HG03045 (cell line): Measurements from ENCODE around the gene ANKLE2.

Source experiments
- ATAC-seq: cut with Tn5 transposase; IDR thresholded peaks from one replicate; pipeline ENCODE4 v1.9.1; 2021; ENCODE audit warnings: mild to moderate bottlenecking, moderate library complexity; ENCODE audit not compliant: unreplicated experiment

ANKLE2 gene

DNA sequence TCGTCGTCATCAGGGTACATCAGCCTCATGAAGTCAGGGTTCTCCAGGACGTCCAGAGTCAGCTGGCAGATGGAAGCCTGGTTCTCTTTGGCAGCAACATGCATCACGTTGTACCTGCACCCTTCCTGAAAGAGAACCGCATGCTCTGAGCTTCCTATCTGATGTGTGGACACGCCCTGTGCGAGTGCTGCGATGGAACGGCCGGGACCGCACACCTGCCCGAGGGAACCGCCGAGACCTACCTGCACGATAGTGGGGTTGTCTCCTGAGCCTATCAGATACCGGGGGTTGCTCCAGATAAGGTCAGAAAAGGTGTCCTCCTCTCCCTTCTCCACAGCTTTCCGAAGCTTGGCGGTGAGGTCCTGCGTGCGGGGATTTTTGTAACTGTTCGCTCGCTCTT lies 13.7 kb downstream of the ANKLE2 start:
- ATAC-seq, result no peak

GRCh38 chr12:132747395-132747794 lies 14.2 kb downstream of the ANKLE2 start:
- ATAC-seq, result no peak

DNA sequence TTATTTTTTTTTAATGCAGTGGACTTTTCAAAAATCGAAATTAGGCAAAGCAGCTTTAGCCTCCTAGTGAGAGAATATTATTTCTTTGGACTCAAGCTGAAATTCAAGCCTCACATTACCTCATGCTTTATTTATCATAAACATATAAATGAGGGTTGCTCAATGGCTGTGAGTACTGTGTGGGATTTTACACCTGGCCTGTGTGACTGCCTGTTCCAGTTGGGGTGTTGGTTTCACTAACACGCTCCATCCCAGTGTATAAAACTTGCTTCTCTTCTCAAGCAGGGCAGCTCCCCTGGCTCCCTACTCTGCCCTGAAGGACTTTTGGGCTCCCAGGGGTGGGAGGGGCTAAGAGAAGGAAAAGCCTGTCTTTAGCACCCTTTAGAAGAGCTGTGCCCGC lies 15.0 kb downstream of the ANKLE2 start:
- ATAC-seq, result no peak

DNA sequence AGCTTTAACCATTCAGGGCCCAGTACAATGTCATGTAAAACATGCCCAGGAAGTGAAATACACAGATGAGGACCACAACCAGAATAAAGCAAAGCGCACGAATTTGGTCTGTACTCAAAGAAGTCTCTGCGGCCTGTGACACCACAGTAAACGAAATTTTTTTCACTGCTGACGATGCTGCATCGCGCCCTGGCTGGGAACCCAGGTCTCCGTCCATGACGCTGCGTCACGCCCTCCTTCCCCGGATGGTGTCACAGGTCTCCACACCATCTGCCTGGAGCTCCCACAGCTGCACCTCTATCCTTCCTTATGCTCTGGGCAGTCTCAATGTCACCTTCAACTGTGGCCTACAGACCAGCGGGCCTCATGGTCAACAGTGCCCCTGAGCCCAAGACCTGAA lies 17.8 kb downstream of the ANKLE2 start:
- no peak for ATAC-seq

GRCh38 chr12:132741620-132742019 lies 20.0 kb downstream of the ANKLE2 start:
- no peak for ATAC-seq

GRCh38 chr12:132740652-132741051 lies 21.0 kb downstream of the ANKLE2 start:
- no peak for ATAC-seq

- ATAC-seq, result no peak
These were observed 21.4 kb downstream of the ANKLE2 start for GRCh38 chr12:132740313-132740646.

- no peak for ATAC-seq
These were observed 21.9 kb downstream of the ANKLE2 start for GRCh38 chr12:132739600-132740312.

- no peak for ATAC-seq
These were observed 24.7 kb downstream of the ANKLE2 start for GRCh38 chr12:132736913-132737312.

GRCh38 chr12:132736378-132736777 lies 25.3 kb downstream of the ANKLE2 start:
- no peak for ATAC-seq

- no peak for ATAC-seq
These were observed 26.1 kb downstream of the ANKLE2 start for GRCh38 chr12:132735496-132735895.

DNA sequence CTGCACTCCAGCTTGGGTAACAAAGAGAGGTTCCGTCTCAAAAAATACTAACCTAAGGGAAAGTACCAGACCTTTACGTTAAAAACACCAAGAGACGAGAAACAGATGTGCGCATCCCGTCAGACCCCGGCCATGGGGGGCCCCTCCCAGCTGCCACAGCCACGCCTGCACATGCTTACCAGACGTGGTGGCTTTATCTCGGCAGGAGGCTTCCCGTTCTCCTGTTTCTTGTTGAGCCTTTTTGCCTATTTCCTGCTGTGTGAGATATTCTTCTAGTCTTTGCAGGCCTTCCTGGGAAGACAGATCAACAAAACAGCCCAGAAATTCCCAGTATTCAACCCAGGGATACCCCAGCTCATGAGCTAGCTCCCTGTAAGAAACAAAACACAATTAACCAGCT lies 27.4 kb downstream of the ANKLE2 start:
- ATAC-seq, result no peak

- ATAC-seq, result no peak
These were observed 30.1 kb downstream of the ANKLE2 start for GRCh38 chr12:132731574-132731973.

GRCh38 chr12:132730353-132730752 lies 31.3 kb downstream of the ANKLE2 start:
- no peak for ATAC-seq

DNA sequence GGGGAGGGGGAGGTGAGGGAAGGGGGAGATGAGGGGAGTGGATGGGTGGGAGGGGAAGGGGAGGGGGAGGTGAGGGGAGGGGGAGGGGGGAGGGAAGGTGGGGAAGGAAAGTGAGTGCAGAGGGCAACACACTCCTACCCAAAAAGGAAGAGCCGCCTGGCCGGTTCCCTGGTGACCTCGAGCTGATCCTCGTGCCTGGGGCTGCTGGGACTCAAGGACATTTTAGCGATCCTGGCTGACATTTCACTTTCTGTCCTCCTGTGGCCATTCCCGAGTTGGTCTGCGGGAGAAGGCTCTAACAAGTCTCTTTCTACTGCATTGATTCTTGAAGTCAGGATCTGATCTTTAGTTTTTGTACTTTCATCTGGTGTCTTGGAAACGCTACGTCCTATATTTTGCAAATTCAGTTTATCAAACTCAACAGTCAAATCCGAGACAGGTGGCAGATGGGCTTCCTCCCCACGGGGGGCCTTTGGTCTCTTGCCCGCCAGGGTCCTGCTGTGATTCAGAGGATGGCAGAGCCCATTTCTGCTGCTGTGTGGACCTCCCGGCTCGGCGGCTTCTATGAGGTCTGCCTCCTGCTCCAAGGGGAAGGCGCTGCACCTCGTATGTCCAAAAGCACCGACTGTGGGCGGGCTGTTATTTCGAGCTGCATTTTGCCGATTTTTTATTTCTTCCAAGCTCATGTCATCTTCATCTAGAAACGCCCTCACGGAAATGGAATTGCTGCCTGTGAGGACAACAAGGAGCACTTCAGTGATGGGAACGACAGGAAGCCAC lies 31.9 kb downstream of the ANKLE2 start:
- no peak for ATAC-seq

GRCh38 chr12:132728502-132728901 lies 33.1 kb downstream of the ANKLE2 start:
- ATAC-seq, result no peak

GRCh38 chr12:132727091-132727794 lies 34.4 kb downstream of the ANKLE2 start:
- no peak for ATAC-seq

- no peak for ATAC-seq
These were observed 35.2 kb downstream of the ANKLE2 start for GRCh38 chr12:132726386-132726785.

DNA sequence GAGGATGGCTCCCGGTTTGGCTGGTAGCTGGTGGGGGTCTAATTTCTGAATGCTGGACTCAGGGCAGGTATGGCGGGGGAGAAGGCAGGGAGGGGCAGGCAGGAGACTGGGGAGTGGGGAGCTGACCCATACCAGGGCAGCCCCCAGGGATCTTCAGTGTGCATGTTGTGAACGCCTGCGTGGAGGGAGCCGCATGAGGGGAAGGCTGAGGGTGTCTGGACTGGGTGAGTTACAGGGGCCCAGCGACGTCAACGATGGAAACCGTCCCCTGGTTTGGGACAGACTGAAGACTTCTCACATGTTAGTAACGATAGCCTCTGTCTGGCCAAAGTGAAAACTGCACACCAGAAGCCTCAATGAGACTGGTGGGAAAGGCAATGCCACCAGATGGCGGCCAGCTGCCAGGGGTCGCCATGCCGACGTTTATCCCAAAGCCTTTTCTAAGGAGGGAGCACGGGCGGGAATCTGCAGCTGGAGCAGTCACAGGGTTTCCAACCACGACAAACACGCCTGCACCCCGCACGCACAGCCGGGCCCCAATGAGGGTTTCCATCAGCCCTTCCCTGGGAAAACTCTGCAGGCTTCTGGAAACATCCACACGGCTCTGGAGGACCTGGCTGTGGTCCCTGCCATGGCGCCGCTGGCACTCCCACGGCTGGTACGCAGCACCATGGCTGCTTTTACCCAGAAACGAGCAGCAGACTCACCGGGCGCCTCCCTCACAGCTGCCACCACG lies 37.0 kb downstream of the ANKLE2 start:
- ATAC-seq, result no peak

DNA sequence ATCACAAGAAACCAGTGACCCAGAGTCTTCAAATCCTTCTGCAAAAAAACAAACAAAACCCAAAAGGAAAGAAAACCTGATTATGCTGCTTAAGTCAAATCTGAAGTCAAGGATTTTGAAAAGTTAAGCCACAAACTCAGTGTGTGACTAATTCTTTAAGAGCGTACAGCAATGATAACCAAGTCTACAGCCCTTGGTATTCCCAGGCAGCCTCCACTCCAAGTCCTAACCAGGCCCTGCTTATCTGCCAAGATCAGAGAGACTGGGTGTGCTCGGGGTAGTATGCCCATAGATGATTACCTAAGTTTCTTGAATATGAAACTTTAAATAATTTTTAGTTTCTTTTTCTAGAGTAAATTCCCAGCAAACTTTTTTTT lies 37.9 kb downstream of the ANKLE2 start:
- no peak for ATAC-seq

DNA sequence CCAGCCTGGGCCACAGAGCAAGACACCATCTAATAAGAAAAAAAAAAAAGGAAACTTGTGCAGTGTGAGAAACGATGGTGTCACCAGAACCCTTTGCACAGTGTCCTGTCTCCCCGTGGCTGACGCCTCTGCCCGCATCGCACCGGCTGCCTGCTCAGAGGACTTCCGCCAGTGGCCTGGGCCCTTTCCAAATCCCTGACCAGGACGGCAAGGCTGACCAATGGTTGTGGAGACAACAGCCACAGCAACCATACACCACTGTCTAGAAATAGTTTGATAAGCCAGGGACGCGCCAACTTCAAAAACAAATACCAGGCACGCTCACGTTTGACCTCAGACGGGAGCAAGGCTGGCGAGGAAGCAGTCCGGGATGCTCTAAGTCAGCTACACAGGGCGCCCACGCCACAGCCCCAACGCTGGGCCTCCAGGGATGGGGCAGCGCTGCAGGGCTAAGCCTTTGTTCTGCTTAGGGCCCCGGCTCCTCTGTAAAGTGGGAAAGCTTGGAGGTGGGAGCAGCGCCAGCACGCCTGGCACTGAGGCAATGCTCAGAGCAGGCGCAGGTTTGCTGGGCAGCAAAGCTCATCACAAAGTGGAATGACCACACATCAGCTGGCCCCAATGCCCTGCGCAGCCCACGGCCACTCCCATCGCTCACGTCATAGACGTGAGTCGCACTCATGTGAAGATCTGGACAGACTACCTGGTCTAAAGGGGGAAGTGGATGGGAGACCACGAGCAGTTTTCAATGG lies 38.4 kb downstream of the ANKLE2 start:
- ATAC-seq, result no peak
